Stimulated activated CD4-positive, alpha-beta T cell treated with anti-CD3 and anti-CD28 coated beads, Interleukin-15, amount 100 ng/mL, for 1 hour (primary cell): ENCODE results near the gene TXNDC5.

Source experiments
- DNase-seq, 2 donors: peaks; one replicate each; pipeline ENCODE4 v3.0.0-alpha.2; 2020; ENCODE audit warnings: low read depth in 1 of 2, low spot score in 1 of 2

TXNDC5 gene

DNA sequence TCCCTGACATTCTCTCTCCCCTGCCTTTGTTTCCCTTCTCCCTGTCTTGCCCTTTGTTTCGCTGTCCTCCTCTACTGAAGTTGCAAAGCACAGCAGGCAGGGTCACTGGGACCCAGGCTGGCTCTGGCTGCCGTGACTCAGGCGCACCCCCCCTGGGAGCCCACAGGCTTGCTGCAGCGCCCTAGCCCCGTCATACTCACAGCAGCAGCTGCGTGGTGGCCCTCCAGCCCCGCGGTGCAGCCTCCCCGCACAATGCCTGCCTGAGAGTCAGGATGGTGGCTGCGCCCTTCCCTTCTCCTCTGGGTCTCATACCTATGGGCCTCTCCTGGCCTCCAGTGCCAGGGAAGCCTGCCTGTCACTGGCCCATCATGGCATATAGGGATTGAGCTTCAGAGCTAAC lies 41.7 kb downstream of the TXNDC5 start:
- DNase-seq = no peak

DNA sequence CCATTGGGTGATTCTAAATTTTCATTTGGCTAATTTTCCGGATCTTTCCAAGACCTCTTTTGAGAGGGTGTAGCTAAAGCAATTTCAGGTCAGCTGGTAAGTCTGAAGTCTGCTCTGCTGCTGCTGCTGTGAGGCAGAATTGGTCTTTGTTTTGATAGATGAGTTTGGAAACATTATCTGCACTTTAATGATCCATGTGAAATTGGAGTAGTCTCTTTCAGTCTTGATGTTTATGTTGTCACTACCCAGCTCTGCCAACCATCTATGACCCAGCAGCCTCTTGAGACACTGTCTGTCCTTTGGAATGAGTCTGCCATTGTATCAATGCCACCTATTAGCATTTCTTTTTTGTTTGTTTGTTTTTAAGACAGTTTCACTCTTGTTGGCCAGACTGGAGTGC lies 44.1 kb downstream of the TXNDC5 start:
- DNase-seq = no peak

DNA sequence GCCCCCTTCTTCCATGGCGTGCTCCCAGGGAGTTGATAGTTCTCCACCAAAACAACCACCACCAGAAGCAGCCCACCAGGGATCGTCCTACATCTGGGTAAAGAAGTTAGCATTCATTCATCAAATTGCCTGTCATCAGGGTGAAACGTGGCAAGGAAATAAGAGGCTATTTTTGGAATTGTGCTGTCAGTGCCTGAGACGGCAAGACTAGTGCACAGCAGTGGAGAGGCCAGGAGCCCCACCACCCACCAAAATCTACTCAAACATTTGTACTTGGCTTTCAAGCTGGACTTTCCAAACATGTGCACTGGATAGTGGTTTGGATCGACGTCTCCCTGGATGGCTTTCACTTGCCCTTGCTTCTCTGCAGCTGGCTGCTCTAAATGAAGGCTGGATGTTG lies 44.8 kb downstream of the TXNDC5 start:
- DNase-seq = no peak

DNA sequence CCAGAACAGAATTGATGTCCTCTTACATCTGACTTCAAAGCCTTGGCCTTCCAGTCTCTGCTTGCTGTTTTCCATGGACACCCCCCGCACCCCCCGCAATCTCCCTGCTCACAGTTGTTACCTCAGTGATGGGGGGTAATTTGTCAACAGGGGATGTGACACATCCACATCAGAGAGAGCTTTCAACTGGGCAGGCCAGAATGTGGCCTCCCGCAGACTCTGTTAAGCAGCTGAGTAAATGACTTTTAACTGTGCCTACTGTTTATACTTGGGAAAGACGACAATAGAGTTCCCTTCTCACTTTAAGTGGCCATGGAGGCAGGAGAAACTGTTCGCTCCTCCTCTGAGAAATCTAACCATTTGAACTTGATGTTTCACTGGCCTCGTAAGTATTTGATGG lies 51.0 kb downstream of the TXNDC5 start:
- no peak for DNase-seq

DNA sequence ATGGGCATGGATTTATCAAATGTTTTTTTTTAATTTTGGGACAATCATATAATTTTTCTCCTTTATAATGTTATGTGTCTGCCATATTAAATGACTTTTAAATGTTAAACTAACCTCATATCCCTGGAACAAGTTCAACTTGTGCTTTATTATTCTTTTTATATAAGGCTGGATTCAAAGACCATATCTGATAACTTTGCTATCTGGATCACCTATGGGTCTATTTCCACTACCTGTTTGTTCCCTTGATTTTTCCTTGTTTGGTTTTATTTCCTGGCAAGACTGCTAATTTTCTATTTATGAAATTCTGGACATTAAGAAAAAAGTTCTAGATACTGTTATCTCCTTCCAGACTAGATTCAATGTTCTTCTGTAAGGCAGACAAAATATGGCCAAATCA lies 58.8 kb downstream of the TXNDC5 start:
- DNase-seq = no peak

DNA sequence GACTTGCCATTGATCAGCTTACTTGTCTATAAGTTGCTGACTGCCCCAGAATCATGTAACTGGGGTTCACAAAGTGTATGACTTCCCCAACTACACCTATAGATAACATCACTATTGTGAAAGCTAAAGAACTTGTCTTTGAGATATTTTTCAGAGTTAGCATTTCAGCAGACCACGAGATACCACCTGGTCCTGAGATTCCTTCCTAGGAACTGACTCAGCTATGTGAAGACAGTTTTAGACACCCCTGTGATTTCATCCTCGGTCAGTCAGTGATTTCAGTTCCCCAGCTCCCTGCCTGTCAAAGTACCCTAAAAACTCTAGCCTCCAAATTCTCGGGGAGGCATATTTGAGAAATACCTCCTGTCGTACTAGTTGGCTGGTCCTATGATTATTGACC lies 62.4 kb downstream of the TXNDC5 start:
- no peak for DNase-seq

DNA sequence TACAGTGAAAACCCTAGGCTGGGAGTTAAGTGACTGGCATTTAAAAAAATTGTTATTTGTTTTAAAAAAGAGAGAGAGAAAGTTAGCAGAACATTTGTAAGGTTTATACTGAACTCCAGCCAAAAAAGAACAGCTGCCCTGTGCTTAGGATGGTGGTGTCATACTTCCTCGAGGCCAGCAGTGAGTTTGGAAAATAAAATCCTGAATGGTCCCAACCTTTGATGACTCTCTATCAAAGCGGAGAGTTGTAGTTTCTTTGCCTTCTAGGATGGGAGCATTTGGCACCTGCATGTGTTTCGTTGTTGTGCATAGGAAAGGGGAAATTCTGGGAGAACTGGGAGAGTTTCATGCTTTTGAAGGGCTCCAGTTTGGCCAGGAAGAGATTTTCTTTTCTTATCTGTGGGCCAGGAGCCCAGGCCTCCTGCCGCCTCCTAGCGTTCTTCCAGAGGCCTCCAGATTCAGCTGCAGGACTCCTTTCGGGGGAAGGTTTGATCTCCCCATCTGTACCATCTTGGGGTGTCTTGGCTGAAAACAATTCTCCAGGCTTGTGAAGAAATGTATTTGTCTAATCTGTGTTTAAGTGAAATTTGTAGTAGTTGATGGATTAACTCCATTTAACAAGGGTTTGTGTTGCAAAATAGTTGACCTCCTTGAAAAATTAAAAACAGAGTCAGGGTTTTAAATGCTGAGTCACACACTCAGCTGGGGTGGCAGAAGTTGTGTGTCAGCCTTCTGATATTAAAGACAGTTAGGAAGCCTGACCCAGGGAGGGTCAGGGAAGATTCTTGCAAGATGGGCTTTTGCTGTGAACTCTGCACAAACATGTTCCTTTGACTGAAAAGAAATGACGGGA lies 63.4 kb downstream of the TXNDC5 start:
- DNase-seq = no peak

DNA sequence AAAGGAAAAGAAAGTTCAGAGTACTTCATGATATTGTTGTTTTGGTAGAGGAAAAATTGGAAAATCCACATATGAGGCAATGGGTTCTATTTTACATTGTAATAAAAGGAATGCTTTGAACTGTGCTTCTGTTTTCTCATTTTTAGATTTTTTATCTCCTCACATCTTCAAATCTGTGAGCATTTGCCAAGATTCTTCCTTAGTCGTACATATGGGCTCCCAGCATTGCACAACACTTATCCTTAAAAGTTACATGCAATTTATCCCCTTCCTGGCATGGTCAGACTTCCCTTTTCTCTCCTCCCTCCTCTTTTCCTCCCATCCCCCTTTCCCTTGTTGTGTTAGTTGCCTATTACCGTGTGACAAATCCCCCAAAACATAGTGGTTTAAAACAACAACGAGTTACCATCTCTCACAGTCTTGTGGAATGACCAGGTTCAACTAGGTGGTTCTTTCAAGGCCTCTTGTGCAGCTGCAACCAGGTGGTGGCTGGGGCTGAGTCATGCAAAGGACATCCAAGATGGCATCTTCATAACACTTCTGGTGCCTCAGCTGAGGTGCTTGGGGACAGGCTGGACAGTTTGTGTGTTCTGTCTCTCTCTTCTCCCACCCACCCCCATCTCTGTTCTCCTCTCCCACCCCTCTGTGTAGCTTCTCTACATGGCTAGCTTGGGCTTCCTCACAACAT lies 68.7 kb downstream of the TXNDC5 start:
- no peak for DNase-seq

DNA sequence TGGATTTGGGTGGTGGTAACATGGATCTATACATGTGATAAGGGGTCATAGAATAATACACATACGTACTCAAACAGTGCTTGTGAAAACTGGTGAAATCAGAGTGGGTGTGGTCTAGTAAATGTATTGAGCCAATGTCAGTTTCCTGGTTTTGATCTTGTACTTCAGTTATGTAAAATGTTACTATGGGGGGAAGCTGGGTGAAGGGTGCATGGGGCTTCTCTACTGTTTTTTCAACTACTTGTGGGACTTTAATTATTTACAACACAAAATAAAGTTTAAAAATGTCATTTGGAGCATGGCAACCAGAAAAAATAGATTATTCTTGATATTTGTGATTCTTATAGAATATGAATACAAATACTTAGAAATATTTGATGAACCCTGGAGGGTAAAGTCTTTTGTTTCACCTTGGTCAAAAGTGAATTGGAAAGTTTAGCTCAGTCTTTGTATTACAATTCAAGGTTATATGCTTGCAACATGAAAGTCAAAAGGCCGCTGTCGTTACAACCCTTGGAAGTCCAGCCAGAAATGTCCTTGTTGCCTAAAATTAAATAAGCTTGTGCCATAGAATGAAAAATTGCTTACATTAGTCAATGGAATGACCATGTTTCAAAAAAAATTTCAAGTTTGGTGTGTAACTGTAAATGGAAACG lies 74.1 kb downstream of the TXNDC5 start:
- no peak for DNase-seq

DNA sequence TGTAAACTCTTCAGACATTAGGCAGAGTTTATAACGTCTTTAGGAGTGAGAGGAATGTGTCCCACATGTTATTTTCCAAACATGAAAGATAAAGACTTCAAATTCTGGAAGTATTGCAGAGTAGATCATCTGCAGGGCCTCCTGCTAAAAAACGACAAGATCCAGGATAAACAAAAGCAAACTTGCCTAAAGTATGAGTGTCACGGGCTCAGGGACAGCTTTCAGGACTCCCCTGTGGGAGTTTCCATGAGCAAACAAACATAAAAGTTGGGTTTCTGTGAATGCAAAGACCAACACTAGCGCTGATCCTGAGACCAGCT lies 76.9 kb downstream of the TXNDC5 start:
- no peak for DNase-seq

DNA sequence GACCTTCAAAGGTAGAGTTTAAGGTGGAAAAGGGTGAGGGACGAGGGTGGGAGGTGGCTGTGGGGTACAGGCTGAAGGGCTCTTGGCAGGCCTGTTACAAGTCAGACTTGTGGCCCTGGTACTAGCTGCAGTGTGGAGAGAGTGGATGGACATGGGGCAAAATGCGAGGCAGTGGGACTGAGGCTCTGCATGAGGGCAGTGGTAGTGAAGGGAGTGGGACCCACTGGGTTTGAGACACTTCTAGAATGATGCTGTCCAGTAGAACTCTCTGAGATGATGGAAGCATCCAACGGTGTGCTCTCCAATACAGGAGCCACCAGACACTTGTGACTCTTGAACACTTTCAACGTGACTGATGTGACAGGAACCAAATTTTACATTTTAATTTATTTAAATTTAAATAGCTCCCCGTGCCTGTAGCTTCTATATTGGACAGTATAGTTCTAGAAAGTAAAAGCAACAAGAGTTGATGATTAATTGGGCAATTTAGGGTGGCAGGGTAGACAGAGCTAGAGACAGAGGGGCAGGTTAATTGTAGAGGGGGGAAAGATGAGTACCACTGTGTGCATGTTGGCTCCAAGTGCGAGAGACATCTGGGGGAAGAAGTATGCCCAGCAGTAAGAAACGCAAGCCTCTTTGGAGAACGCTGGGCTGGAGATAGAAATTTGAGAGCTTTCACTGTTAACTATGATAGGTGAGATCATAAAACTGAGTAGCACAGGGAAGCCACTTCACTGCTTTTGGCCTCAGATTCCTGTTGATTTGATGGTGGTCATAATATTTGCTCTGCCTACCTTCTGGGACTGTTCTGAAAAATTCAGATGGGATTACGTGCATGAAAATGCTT lies 77.5 kb downstream of the TXNDC5 start:
- DNase-seq = no peak
